CD14-positive monocyte (primary cell): ENCODE data around the gene SH3BGR. TPM values are rescaled to one million over a fixed set of nuclear protein-coding genes. Genes with fewer than 3 reads are reported as not detected.

Experiments used
- DNase-seq, 3 donors: peaks; one replicate each; pipeline ENCODE4 v3.0.0-alpha.2; 2011 to 2022
- H2AFZ ChIP-seq: 2 replicates; pipeline ENCODE4 v1.6.0; 2012; ENCODE audit warnings: mild to moderate bottlenecking, low read depth, low read length, inconsistent platforms; ENCODE audit not compliant: insufficient read depth, poor library complexity, severe bottlenecking
- H3K27ac ChIP-seq, 2 donors: 1 replicate in 1 of 2; 2 replicates in 1 of 2; pipeline ENCODE4 v1.5.1; 2012 to 2013; ENCODE audit warnings: low read length in 2 of 2, control low read depth in 1 of 2, inconsistent platforms in 1 of 2, low read depth in 1 of 2, mild to moderate bottlenecking in 1 of 2
- H3K27me3 ChIP-seq, 2 donors: one replicate each; pipeline versions ENCODE4 v1.6.0 to v1.6.1; 2011 to 2013; ENCODE audit warnings: low read length in 2 of 2; ENCODE audit not compliant: control insufficient read depth in 2 of 2, insufficient read depth in 2 of 2
- H3K36me3 ChIP-seq, 2 donors: replicated peaks in 1 of 2; 1 replicate in 1 of 2; 2 replicates in 1 of 2; pipeline versions ENCODE4 v1.5.1 to v1.6.1; 2012 to 2013; ENCODE audit warnings: low read length in 2 of 2, control low read depth in 1 of 2, inconsistent platforms in 1 of 2, mild to moderate bottlenecking in 1 of 2; ENCODE audit not compliant: insufficient read depth in 2 of 2, control insufficient read depth in 1 of 2
- H3K4me1 ChIP-seq, 2 donors: 1 replicate in 1 of 2; 2 replicates in 1 of 2; pipeline versions ENCODE4 v1.5.1 to v1.6.1; 2012 to 2013; ENCODE audit warnings: low read length in 2 of 2, control low read depth in 1 of 2, inconsistent platforms in 1 of 2, mild to moderate bottlenecking in 1 of 2, moderate library complexity in 1 of 2; ENCODE audit not compliant: insufficient read depth in 2 of 2, control insufficient read depth in 1 of 2
- H3K4me2 ChIP-seq: replicated peaks from 2 replicates; pipeline ENCODE3; 2012; ENCODE audit warnings: low read length, moderate library complexity, mild to moderate bottlenecking; ENCODE audit not compliant: poor library complexity, severe bottlenecking; ENCODE audit errors: extremely low read depth
- H3K4me3 ChIP-seq, 3 experiments: fragments of 200-600 bp in 1 of 3; sonication (generic) in 1 of 3; replicated peaks in 1 of 3; 1 replicate in 2 of 3; 2 replicates in 1 of 3; pipeline ENCODE4 v1.5.1; 2011 to 2013; ENCODE audit warnings: low read length in 3 of 3, mild to moderate bottlenecking in 3 of 3, control low read depth in 2 of 3, low read depth in 2 of 3, inconsistent platforms in 1 of 3, moderate library complexity in 1 of 3
- H3K79me2 ChIP-seq: 2 replicates; pipeline ENCODE4 v1.6.0; 2012; ENCODE audit warnings: mild to moderate bottlenecking, control low read depth, inconsistent platforms, low read length, moderate library complexity; ENCODE audit not compliant: insufficient read depth
- H3K9ac ChIP-seq: 2 replicates; pipeline ENCODE4 v1.6.0; 2017; ENCODE audit warnings: low read length, mild to moderate bottlenecking; ENCODE audit not compliant: insufficient read depth, poor library complexity, severe bottlenecking
- H3K9me3 ChIP-seq, 2 donors: replicated peaks in 1 of 2; 1 replicate in 1 of 2; 2 replicates in 1 of 2; pipeline versions ENCODE4 v1.5.1 to v1.6.1; 2012 to 2013; ENCODE audit warnings: low read length in 2 of 2, control low read depth in 1 of 2; ENCODE audit not compliant: control insufficient read depth in 1 of 2, insufficient read depth in 1 of 2
- H4K20me1 ChIP-seq: 2 replicates; pipeline ENCODE4 v1.6.0; 2012; ENCODE audit warnings: mild to moderate bottlenecking, low read length, control low read depth, moderate library complexity; ENCODE audit not compliant: insufficient read depth
- H3K27ac Mint-ChIP-seq, 7 donors: one replicate each; pipeline ENCODE4 v1.8.0; 2020; ENCODE audit warnings: mild to moderate bottlenecking in 7 of 7, mixed read lengths in 7 of 7, moderate library complexity in 6 of 7, inconsistent platforms in 2 of 7
- H3K27me3 Mint-ChIP-seq, 3 donors: one replicate each; pipeline ENCODE4 v1.8.0; 2021 to 2022; ENCODE audit warnings: low read depth in 3 of 3, mild to moderate bottlenecking in 3 of 3, mixed read lengths in 3 of 3, moderate library complexity in 3 of 3, inconsistent platforms in 1 of 3
- H3K36me3 Mint-ChIP-seq, 2 donors: one replicate each; pipeline ENCODE4 v1.8.0; 2020; ENCODE audit warnings: mixed read lengths in 2 of 2, inconsistent platforms in 1 of 2, mild to moderate bottlenecking in 1 of 2
- H3K4me1 Mint-ChIP-seq: one replicate; pipeline ENCODE4 v1.8.0; 2020; ENCODE audit warnings: mild to moderate bottlenecking, mixed read lengths
- H3K4me3 Mint-ChIP-seq, 2 donors: one replicate each; pipeline ENCODE4 v1.8.0; 2020; ENCODE audit warnings: mild to moderate bottlenecking in 2 of 2, mixed read lengths in 2 of 2, moderate library complexity in 1 of 2
- H3K9me3 Mint-ChIP-seq, 7 donors: one replicate each; pipeline ENCODE4 v1.8.0; 2020 to 2022; ENCODE audit warnings: mixed read lengths in 7 of 7, mild to moderate bottlenecking in 6 of 7, moderate library complexity in 6 of 7, inconsistent platforms in 2 of 7
- WGBS: methylation state at CpG from one replicate; pipeline ENCODE4 v1.1.5; 2013; ENCODE audit warnings: missing lambda C conversion rate; ENCODE audit not compliant: insufficient coverage; 5-methylcytosine and 5-hydroxymethylcytosine counted together
- intact Hi-C, 2 donors: fragments of 100-400 bp; cut with micrococcal nuclease; formaldehyde crosslinking; loops; one replicate each; pipeline versions ENCODE4 v1.15.0 to v1.15.1; 2023
- polyA plus RNA-seq, 3 donors: library from polyadenylated mRNA; depleted of rRNA in 1 of 3; unstranded in 2 of 3; stranded (reverse) in 1 of 3; fragments of 300-500 nt in 2 of 3; fragments of >200 nt in 1 of 3; fragmentation: Illumina TruSeq in 2 of 3; gene quantifications; 1 replicate in 2 of 3; 2 replicates in 1 of 3; pipeline ENCODE4 v1.2.3, GENCODE V29; 2012 to 2021
- TF ChIP-seq, protein P1 (sequence below): fragments of 200-600 bp; IDR thresholded peaks from one replicate; pipeline ENCODE4 v1.8.0; 2022; ENCODE audit warnings: antibody characterized with exemption, mild to moderate bottlenecking

SH3BGR gene
- polyA plus RNA-seq, 3 donors: 0.36 to 0.72 TPM; not detected in 1

DNA sequence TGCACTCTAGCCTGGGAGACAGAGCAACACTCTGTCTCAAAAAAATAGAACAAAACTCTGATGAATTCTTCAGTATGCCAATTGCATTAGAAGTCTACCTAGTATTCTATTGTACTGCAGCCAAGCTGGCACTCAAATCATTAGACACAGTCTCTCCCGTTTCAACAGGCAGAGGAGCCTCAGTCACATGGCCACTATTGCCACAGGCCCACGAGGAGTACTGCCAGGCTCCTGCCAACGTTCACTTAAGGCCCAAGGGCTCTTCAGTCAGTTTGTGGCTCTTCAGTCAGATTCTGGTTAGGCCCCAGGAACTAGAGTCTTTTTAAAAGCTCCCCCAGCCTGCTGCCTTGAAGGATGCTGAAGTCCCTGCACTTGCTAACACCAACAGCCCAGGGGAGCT is 73.4 kb downstream of the SH3BGR start:
- Histone ChIP-seq H3K79me2 (no peaks in the 10 kb centered on the region), H3K27ac (no peak overlapping the region), H3K9ac (no peak overlapping the region), H3K9me3 (no peaks in the 10 kb centered on the region), H3K4me3 (no peak overlapping the region), H4K20me1 (no peaks in the 10 kb centered on the region), H3K27me3 (no peaks in the 10 kb centered on the region), H2AFZ (no peak overlapping the region), H3K36me3 (no peaks in the 10 kb centered on the region), H3K4me2 (no peak overlapping the region), H3K4me1 (no peaks in the 10 kb centered on the region)
- no peak overlapping the region for H3K4me3 Mint-ChIP-seq
- DNase-seq: no peak
- H3K27ac Mint-ChIP-seq: no peak overlapping the region
- TF ChIP-seq, protein P1, sequence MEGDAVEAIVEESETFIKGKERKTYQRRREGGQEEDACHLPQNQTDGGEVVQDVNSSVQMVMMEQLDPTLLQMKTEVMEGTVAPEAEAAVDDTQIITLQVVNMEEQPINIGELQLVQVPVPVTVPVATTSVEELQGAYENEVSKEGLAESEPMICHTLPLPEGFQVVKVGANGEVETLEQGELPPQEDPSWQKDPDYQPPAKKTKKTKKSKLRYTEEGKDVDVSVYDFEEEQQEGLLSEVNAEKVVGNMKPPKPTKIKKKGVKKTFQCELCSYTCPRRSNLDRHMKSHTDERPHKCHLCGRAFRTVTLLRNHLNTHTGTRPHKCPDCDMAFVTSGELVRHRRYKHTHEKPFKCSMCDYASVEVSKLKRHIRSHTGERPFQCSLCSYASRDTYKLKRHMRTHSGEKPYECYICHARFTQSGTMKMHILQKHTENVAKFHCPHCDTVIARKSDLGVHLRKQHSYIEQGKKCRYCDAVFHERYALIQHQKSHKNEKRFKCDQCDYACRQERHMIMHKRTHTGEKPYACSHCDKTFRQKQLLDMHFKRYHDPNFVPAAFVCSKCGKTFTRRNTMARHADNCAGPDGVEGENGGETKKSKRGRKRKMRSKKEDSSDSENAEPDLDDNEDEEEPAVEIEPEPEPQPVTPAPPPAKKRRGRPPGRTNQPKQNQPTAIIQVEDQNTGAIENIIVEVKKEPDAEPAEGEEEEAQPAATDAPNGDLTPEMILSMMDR: no peak
- 55% methylated on average over 3 of the region's 3 CpGs for WGBS
- H3K4me1 Mint-ChIP-seq: peaks cover 8% of the 10 kb centered on the region
- H3K27me3 Mint-ChIP-seq: peaks cover 9 to 19% (median 13%) of the 10 kb centered on the region in 3 donors
- intact Hi-C loops: no loop called here
- no peaks in the 10 kb centered on the region for H3K36me3 Mint-ChIP-seq
- peaks cover 0 to 6% (median 0%) of the 10 kb centered on the region in 7 donors for H3K9me3 Mint-ChIP-seq

- TF ChIP-seq, protein P1: no peak
- no peaks in the 10 kb centered on the region for H4K20me1 ChIP-seq
- no peak overlapping the region for H3K27ac ChIP-seq
- no peak overlapping the region for H3K4me2 ChIP-seq
- H3K4me1 ChIP-seq: no peaks in the 10 kb centered on the region
- DNase-seq: no peak
- H3K4me3 ChIP-seq: no peak overlapping the region
- no peaks in the 10 kb centered on the region for H3K79me2 ChIP-seq
- H3K36me3 ChIP-seq: no peaks in the 10 kb centered on the region
- H3K4me1 Mint-ChIP-seq: peaks cover 8% of the 10 kb centered on the region
- no peaks in the 10 kb centered on the region for H3K36me3 Mint-ChIP-seq
- no peak overlapping the region for H2AFZ ChIP-seq
- H3K9ac ChIP-seq: no peak overlapping the region
- H3K4me3 Mint-ChIP-seq: no peak overlapping the region
- H3K9me3 ChIP-seq: no peaks in the 10 kb centered on the region
- peaks cover 9 to 20% (median 13%) of the 10 kb centered on the region in 3 donors for H3K27me3 Mint-ChIP-seq
- intact Hi-C loops: no loop called here
- H3K27ac Mint-ChIP-seq: no peak overlapping the region
- 95% methylated on average over 10 of the region's 12 CpGs for WGBS
- H3K27me3 ChIP-seq: no peaks in the 10 kb centered on the region
- peaks cover 0 to 6% (median 0%) of the 10 kb centered on the region in 7 donors for H3K9me3 Mint-ChIP-seq
These were observed 73.8 kb downstream of the SH3BGR start for GRCh38 chr21:39525601-39526000.
